SK-N-MC (cell line): Measurements from ENCODE around the gene MIER2.

ENCODE experiments used
- EZH2 ChIP-seq: fragments of 200-600 bp; sonication (generic); IDR thresholded peaks from one replicate; pipeline ENCODE4 v1.6.1; 2017; ENCODE audit warnings: antibody characterized with exemption
- POLR2AphosphoS5 ChIP-seq: IDR thresholded peaks from 2 replicates; pipeline ENCODE4 v1.6.1; 2012; ENCODE audit warnings: mild to moderate bottlenecking, low read depth, low read length, borderline replicate concordance

DNA sequence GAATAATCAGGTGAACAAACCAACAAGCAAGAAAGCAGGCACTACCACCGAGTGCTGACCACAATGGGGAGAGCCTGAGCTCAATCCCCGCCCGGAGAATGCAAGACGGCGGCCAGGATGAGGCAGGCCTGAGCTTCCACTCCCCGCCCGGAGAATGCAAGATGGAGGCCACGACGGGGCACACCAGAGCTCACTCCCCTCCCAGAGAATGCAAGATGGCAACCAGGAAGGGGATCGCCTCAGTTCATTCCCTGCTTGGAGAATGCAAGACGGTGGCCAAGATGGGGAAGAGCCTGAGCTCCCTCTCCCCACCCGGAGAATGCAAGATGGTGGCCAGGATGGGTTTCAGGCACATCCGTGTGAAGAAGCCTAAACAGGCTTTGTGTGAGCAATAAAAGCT lies 24.7 kb upstream of the MIER2 start:
- TF ChIP-seq POLR2AphosphoS5, result no peak
- no peak for TF ChIP-seq EZH2
